Measurements from ENCODE around the gene VAT1. TPM values are rescaled to one million over a fixed set of nuclear protein-coding genes. Genes with fewer than 3 reads are reported as not detected.

The VAT1 gene
- total and polyA plus RNA-seq, 9 of the 15 experiments (the other 6 are each of a cell fraction or from before 2014, with no cell fraction given): 29.4 to 153 (median 66.7) TPM

DNA sequence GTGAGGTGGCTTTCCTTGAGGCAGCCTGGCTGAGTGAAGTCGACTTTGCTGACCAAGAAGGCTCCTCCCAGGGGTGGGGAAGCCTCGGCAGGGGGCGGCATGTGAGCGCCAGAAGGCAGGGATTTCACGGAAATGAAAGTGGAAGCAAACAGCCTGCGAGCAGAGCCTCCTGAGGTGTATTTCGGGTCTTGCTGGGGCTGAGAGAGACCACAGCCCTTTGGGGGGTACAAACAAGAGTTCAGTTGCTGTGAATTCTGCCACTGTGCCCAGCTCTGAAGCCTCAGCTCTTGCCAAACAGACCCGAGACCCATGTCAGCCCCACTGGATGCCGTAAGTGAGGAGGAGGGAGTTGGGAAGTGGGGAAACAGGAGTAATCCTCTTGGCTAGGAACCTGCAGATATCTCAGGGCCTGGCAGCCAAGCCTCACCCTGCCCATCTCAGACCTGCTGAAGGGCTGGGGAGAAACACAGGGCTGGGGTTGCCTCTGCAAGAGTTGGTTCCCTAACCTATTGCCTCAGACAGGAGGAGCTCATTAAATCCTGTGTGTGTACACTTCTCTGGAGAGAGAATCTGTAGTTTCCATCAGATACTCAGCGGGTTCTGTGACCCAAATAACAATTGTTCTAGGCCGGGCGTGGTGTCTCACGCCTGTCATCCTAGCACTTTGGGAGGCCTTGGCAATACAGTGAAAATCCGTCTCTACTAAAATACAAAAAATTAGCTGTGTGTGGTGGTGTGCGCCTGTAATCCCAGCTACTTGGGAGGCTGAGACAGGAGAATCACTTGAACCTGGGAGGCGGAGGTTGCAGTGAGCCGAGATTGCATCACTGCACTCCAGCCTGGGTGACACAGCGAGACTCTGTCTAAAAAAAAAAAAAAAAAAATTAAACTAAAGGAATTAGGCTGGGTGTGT is 15.3 kb downstream of the VAT1 start, which contains the start of gene IFI35 (continued):
- TF ChIP-seq, protein P1, sequence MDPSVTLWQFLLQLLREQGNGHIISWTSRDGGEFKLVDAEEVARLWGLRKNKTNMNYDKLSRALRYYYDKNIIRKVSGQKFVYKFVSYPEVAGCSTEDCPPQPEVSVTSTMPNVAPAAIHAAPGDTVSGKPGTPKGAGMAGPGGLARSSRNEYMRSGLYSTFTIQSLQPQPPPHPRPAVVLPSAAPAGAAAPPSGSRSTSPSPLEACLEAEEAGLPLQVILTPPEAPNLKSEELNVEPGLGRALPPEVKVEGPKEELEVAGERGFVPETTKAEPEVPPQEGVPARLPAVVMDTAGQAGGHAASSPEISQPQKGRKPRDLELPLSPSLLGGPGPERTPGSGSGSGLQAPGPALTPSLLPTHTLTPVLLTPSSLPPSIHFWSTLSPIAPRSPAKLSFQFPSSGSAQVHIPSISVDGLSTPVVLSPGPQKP (CRISPR knock-in tag; IDR thresholded peaks at IDR 0.05): no peak
- TF ChIP-seq ZNF699 (CRISPR knock-in tag; IDR thresholded peaks at IDR 0.05; ENCODE audit: insufficient replicate concordance): no peak
- TF ChIP-seq PURB (CRISPR knock-in tag; IDR thresholded peaks at IDR 0.05; ENCODE audit: low read depth): no peak
- peak; percentile 19; the same call in 1 of the 2 replicates for TF ChIP-seq SIN3B (IDR thresholded peaks at IDR 0.05; ENCODE audit: low read depth)
- TF ChIP-seq E2F4 (CRISPR knock-in tag; IDR thresholded peaks at IDR 0.05; ENCODE audit: low read depth): no peak
- TF ChIP-seq ZKSCAN8 (CRISPR knock-in tag; IDR thresholded peaks at IDR 0.05): no peak
- no peak for TF ChIP-seq COPS2 (conservative IDR thresholded peaks at IDR 0.05)
- TF ChIP-seq RBM34 (IDR thresholded peaks at IDR 0.05; ENCODE audit: borderline replicate concordance, insufficient read depth, low read length): no peak
- TF ChIP-seq E2F5 (CRISPR knock-in tag; IDR thresholded peaks at IDR 0.05): no peak
- TF ChIP-seq, protein P2, sequence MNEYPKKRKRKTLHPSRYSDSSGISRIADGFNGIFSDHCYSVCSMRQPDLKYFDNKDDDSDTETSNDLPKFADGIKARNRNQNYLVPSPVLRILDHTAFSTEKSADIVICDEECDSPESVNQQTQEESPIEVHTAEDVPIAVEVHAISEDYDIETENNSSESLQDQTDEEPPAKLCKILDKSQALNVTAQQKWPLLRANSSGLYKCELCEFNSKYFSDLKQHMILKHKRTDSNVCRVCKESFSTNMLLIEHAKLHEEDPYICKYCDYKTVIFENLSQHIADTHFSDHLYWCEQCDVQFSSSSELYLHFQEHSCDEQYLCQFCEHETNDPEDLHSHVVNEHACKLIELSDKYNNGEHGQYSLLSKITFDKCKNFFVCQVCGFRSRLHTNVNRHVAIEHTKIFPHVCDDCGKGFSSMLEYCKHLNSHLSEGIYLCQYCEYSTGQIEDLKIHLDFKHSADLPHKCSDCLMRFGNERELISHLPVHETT (CRISPR knock-in tag; conservative IDR thresholded peaks at IDR 0.05 in 1 of 2, IDR thresholded peaks at IDR 0.05 in 1 of 2): no peak
- TF ChIP-seq ZNF583 (CRISPR knock-in tag; IDR thresholded peaks at IDR 0.05): no peak
- TF ChIP-seq, protein P3, sequence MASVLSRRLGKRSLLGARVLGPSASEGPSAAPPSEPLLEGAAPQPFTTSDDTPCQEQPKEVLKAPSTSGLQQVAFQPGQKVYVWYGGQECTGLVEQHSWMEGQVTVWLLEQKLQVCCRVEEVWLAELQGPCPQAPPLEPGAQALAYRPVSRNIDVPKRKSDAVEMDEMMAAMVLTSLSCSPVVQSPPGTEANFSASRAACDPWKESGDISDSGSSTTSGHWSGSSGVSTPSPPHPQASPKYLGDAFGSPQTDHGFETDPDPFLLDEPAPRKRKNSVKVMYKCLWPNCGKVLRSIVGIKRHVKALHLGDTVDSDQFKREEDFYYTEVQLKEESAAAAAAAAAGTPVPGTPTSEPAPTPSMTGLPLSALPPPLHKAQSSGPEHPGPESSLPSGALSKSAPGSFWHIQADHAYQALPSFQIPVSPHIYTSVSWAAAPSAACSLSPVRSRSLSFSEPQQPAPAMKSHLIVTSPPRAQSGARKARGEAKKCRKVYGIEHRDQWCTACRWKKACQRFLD (CRISPR knock-in tag; IDR thresholded peaks at IDR 0.05): 0 out of 2 replicates have a peak, but pooled peaks have one; percentile 44
- TF ChIP-seq HNRNPL (IDR thresholded peaks at IDR 0.05; ENCODE audit: low read depth, low read length): no peak
- TF ChIP-seq KDM5B (IDR thresholded peaks at IDR 0.05; ENCODE audit: insufficient replicate concordance, low read depth, low read length): peak; percentile 61
- TF ChIP-seq, protein P4, sequence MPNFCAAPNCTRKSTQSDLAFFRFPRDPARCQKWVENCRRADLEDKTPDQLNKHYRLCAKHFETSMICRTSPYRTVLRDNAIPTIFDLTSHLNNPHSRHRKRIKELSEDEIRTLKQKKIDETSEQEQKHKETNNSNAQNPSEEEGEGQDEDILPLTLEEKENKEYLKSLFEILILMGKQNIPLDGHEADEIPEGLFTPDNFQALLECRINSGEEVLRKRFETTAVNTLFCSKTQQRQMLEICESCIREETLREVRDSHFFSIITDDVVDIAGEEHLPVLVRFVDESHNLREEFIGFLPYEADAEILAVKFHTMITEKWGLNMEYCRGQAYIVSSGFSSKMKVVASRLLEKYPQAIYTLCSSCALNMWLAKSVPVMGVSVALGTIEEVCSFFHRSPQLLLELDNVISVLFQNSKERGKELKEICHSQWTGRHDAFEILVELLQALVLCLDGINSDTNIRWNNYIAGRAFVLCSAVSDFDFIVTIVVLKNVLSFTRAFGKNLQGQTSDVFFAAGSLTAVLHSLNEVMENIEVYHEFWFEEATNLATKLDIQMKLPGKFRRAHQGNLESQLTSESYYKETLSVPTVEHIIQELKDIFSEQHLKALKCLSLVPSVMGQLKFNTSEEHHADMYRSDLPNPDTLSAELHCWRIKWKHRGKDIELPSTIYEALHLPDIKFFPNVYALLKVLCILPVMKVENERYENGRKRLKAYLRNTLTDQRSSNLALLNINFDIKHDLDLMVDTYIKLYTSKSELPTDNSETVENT (CRISPR knock-in tag; IDR thresholded peaks at IDR 0.05): no peak
- TF ChIP-seq STAT5B (CRISPR knock-in tag; IDR thresholded peaks at IDR 0.05): no peak
- TF ChIP-seq NR2C1 (IDR thresholded peaks at IDR 0.05): no peak
- TF ChIP-seq NR2C1 (tag; IDR thresholded peaks at IDR 0.05): no peak

All from K562 (cell line).